K562 (cell line): Measurements from ENCODE around the gene TNIK. TPM values are rescaled to one million over a fixed set of nuclear protein-coding genes. Genes with fewer than 3 reads are reported as not detected.
A peak's percentile ranks its signal among the peaks of the same experiment; 100 is the strongest.

Source experiments
- KDM1A ChIP-seq, 2 experiments: fragments of 450-650 bp; IDR thresholded peaks; 2 replicates each; pipeline ENCODE4 v1.6.1; 2016; ENCODE audit warnings: mild to moderate bottlenecking in 2 of 2
- MAFG ChIP-seq: fragments of 450-650 bp; conservative IDR thresholded peaks from 2 replicates; pipeline ENCODE4 v1.6.1; 2016; ENCODE audit warnings: missing genetic modification characterization, missing compliant biosample characterization
- MAFK ChIP-seq: IDR thresholded peaks from 2 replicates; pipeline ENCODE4 v1.6.1; 2011; ENCODE audit warnings: low read length, improper control_type of control experiment
- MEIS2 ChIP-seq: fragments of 450-650 bp; IDR thresholded peaks from 2 replicates; pipeline ENCODE4 v1.6.1; 2014; ENCODE audit warnings: mild to moderate bottlenecking; ENCODE audit not compliant: partially characterized antibody
- REST ChIP-seq, 2 experiments: fragments of 450-650 bp; formaldehyde crosslinking in 1 of 2; IDR thresholded peaks; 2 replicates each; pipeline versions ENCODE4 v1.4.0 to v1.6.1; 2014 to 2020; ENCODE audit warnings: mild to moderate bottlenecking in 2 of 2, borderline replicate concordance in 1 of 2, low read depth in 1 of 2
- TCF3 ChIP-seq: sonication (generic); formaldehyde crosslinking; IDR thresholded peaks from 2 replicates; pipeline ENCODE4 v1.4.0; 2020; ENCODE audit warnings: mild to moderate bottlenecking, missing genetic modification reagents
- TEAD4 ChIP-seq, 2 experiments: sonication (generic) in 1 of 2; formaldehyde crosslinking in 1 of 2; IDR thresholded peaks; 2 replicates each; pipeline versions ENCODE4 v1.6.1 to v1.8.0; 2012 to 2022; ENCODE audit warnings: borderline replicate concordance in 1 of 2, inconsistent platforms in 1 of 2, low read length in 1 of 2, mild to moderate bottlenecking in 1 of 2, missing genetic modification reagents in 1 of 2
- TRIM24 ChIP-seq, 2 experiments: fragments of 450-650 bp; IDR thresholded peaks; 2 replicates each; pipeline ENCODE4 v1.6.1; 2016
- ZNF316 ChIP-seq: fragments of 450-650 bp; IDR thresholded peaks from 2 replicates; pipeline ENCODE4 v1.6.1; 2016
- ZNF740 ChIP-seq, 3 experiments: fragments of 200-800 bp in 1 of 3; sonication (Bioruptor generic) in 1 of 3; sonication (generic) in 1 of 3; formaldehyde crosslinking in 1 of 3; IDR thresholded peaks; 2 replicates each; pipeline versions ENCODE4 v1.6.1 to v1.8.0; 2016 to 2022; ENCODE audit warnings: mild to moderate bottlenecking in 2 of 3, missing compliant biosample characterization in 2 of 3, missing genetic modification characterization in 2 of 3, missing genetic modification reagents in 1 of 3
- ZNF766 ChIP-seq: fragments of 200-800 bp; sonication (Bioruptor generic); conservative IDR thresholded peaks from 2 replicates; pipeline ENCODE4 v1.6.1; 2016; ENCODE audit warnings: missing genetic modification characterization, missing compliant biosample characterization
- polyA plus RNA-seq, 8 experiments: library from polyadenylated mRNA; depleted of rRNA in 4 of 8; stranded (reverse) in 5 of 8; unstranded in 3 of 8; fragments of >200 nt; fragmentation: Nextera tagmentation in 2 of 8; fragmentation: Illumina TruSeq in 1 of 8; extraction: Ambion mirVana in 2 of 8; extraction: Trizol in 1 of 8; gene quantifications; 2 replicates each; pipeline versions ENCODE4 v1.2.1 to v1.2.3, GENCODE V29; 2011 to 2014; ENCODE audit warnings: inconsistent platforms in 1 of 8, missing spikeins in 1 of 8
- total RNA-seq, 7 experiments: library from RNA; depleted of rRNA in 6 of 7; stranded (reverse); fragments of >200 nt in 6 of 7; fragmentation: Illumina TruSeq in 2 of 7; extraction: Trizol in 2 of 7; gene quantifications; 2 replicates each; pipeline versions ENCODE4 v1.2.1 to v1.2.3, GENCODE V29; 2011 to 2021; ENCODE audit warnings: low replicate concordance in 1 of 7
- TF ChIP-seq, protein P1 (sequence below): sonication (generic); IDR thresholded peaks from 2 replicates; pipeline ENCODE4 v1.6.1; 2016
- TF ChIP-seq, protein P2 (sequence below): sonication (generic); formaldehyde crosslinking; IDR thresholded peaks from 2 replicates; pipeline ENCODE4 v1.4.0; 2020; ENCODE audit warnings: mild to moderate bottlenecking, missing genetic modification reagents

TNIK gene
- total and polyA plus RNA-seq, 9 of the 15 experiments (the other 6 are each of a cell fraction or from before 2014, with no cell fraction given): 6.6 to 39.0 (median 24.7) TPM

DNA sequence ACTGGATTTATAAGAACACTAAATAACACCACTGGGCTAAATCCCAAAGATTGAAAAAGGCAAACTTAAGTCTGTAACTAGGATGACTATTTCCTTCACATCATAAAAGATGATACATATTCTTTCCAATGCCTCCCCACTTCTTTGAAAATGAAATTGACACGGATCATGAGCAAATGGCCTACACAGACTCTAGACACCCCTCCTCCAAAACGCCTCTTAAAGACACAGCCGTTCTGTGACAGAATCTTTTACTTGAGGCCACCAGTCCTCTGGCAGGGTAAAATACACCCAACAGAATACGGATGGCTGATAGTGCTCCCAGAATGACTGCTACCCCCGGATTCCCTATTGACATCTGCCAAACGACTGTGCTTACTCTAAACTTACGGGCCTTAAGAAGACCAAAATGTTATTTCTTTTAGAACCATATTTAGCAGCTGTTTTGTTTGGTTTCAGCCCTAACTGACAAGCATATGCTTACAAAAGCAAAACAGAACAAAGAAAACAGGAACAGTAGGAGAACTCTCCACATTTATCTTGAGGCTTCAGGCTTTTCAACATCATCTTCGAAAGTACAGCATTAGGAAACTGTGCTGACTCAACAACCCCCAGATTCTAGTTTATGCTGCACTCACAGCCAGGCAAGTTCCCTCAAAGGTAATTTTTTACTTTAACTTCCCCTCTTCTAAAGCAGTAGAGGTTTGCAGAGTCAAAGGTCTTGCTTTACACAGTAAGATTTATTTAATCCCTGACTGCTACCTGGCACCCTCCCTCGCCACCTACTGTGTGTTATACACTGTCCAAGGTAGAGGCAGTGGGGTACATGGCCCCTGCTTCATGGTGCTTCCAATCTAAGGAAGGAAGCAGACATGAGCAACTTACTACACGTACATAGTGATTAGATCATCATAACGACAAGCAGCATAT is 84.3 kb downstream of the TNIK start (continued):
- peak; percentile 52; the same call in 1 of the 2 replicates for TF ChIP-seq TEAD4 (IDR thresholded peaks at IDR 0.05; ENCODE audit: low read length)
- no peak for TF ChIP-seq TEAD4 (CRISPR knock-in tag; IDR thresholded peaks at IDR 0.05; ENCODE audit: borderline replicate concordance)
- no peak for TF ChIP-seq ZNF740 (CRISPR knock-in tag; IDR thresholded peaks at IDR 0.05)
- TF ChIP-seq ZNF740 (tag; IDR thresholded peaks at IDR 0.05): no peak
- TF ChIP-seq TRIM24 (IDR thresholded peaks at IDR 0.05): 0 out of 4 replicates have a peak, but pooled peaks of 1 of the 2 experiments have one; percentile 7
- peak; percentile 35 to 38; a peak in 1 of 4 replicates for TF ChIP-seq KDM1A (IDR thresholded peaks at IDR 0.05)
- TF ChIP-seq, protein P1, sequence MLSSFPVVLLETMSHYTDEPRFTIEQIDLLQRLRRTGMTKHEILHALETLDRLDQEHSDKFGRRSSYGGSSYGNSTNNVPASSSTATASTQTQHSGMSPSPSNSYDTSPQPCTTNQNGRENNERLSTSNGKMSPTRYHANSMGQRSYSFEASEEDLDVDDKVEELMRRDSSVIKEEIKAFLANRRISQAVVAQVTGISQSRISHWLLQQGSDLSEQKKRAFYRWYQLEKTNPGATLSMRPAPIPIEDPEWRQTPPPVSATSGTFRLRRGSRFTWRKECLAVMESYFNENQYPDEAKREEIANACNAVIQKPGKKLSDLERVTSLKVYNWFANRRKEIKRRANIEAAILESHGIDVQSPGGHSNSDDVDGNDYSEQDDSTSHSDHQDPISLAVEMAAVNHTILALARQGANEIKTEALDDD: peak; percentile 66
- TF ChIP-seq, protein P2, sequence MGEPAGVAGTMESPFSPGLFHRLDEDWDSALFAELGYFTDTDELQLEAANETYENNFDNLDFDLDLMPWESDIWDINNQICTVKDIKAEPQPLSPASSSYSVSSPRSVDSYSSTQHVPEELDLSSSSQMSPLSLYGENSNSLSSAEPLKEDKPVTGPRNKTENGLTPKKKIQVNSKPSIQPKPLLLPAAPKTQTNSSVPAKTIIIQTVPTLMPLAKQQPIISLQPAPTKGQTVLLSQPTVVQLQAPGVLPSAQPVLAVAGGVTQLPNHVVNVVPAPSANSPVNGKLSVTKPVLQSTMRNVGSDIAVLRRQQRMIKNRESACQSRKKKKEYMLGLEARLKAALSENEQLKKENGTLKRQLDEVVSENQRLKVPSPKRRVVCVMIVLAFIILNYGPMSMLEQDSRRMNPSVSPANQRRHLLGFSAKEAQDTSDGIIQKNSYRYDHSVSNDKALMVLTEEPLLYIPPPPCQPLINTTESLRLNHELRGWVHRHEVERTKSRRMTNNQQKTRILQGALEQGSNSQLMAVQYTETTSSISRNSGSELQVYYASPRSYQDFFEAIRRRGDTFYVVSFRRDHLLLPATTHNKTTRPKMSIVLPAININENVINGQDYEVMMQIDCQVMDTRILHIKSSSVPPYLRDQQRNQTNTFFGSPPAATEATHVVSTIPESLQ (CRISPR knock-in tag): 0 out of 2 replicates have a peak, but pooled peaks have one; percentile 52
- TF ChIP-seq MEIS2: peak; percentile 43
- peak; percentile 75 for TF ChIP-seq MAFK
- peak; percentile 92 for TF ChIP-seq ZNF316
- peak; percentile 39 for TF ChIP-seq REST (IDR thresholded peaks at IDR 0.05; ENCODE audit: borderline replicate concordance)
- no peak for TF ChIP-seq REST (CRISPR knock-in tag; IDR thresholded peaks at IDR 0.05; ENCODE audit: low read depth)
- TF ChIP-seq ZNF766 (CRISPR knock-in tag): no peak
- peak; percentile 66 for TF ChIP-seq TCF3 (CRISPR knock-in tag)
- peak; percentile 72 for TF ChIP-seq MAFG
